HG03045 (cell line): Measurements from ENCODE around the gene AMH.

Experiments used
- ATAC-seq: cut with Tn5 transposase; IDR thresholded peaks from one replicate; pipeline ENCODE4 v1.9.1; 2021; ENCODE audit warnings: mild to moderate bottlenecking, moderate library complexity; ENCODE audit not compliant: unreplicated experiment

Gene AMH

DNA sequence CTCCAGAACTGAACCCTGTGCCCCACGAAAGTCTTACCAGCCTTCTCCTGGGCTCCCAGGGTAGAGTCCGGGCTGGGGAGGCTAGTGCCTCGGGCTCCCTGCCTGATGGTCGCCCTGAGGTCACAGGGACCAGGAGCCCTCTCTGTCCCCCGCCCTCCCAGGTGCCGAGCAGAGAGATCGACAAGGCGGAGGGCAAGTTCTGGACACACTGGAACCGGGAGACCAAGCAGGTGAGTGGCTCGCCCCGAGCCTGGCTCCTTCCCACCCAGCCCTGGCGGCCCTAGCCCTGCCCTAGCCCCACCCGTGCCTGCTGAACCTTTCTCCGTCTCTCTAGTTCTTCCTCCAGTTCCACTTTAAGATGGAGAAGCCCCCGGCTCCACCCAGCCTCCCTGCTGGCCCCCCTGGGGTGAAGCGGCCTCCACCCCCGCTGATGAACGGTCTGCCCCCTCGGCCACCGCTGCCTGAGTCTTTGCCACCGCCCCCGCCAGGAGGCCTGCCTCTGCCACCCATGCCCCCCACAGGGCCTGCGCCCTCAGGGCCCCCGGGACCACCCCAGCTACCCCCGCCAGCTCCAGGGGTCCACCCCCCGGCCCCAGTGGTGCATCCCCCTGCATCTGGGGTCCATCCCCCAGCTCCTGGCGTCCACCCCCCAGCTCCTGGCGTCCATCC lies 1.6 kb upstream of the AMH start:
- no peak for ATAC-seq

DNA sequence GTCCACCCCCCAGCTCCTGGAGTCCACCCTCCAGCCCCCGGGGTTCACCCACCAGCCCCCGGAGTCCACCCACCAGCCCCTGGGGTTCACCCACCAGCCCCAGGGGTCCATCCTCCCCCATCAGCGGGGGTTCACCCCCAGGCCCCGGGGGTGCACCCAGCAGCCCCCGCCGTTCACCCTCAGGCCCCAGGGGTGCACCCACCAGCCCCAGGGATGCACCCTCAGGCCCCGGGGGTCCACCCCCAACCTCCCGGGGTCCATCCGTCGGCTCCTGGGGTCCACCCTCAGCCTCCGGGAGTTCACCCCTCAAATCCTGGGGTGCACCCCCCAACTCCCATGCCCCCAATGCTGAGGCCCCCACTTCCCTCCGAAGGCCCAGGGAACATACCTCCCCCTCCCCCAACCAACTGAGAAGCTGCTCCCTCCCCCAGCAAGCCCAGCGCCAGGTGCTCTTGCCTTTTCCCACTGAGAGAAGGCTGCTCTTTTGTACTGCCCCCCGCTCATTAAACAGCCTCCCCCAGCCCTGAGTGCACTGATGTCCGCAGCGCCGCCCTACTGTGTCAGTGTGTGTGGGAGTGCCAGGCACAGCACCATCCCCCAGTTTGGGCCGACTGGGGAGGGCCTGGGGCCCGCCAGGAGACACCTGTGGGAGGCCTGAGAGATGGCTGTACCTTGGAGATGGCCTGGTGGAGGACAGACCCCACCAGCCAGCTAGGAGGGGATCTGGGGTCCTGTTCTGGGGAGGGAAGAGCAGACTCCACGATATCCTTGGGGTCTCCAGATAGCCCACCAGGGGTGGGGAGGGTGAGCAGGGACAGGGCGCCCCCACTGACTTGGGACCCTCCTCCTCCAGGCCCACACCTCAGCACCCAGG lies 750 bp upstream of the AMH start:
- ATAC-seq, result no peak

DNA sequence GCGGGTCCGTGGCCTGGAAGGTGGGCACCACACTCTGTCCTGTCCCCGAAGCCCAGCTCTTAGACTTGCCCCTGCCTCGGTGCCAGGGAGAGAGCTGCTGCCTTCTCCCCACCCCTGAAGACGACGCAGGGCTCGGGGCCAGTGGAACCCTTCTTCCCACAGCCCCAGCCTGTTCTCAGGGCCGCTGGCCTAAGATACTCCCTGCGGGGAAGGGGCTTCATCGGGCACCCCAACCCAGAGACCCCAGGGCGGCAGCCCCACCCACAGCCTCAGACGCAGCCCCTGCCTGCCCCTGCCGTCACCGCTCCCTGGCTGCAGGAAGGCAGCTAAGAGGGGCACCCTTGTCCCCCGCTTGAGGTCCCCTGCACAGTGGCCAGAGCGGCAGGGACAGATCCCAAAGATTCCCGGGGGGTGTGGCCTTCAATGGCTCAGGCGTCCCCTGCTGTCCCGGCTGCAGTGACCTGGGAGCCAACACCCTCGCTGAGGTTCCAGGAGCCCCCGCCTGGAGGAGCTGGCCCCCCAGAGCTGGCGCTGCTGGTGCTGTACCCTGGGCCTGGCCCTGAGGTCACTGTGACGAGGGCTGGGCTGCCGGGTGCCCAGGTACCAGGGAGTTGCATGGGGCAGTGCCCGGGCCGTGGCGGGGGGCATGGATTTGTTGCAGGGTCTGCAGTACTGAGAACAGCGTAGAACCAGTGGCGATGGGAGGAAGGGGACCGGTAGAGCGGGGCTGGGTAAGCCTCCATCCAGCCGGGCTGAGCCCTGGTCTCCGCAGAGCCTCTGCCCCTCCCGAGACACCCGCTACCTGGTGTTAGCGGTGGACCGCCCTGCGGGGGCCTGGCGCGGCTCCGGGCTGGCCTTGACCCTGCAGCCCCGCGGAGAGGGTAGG lies 1.0 kb downstream of the AMH start:
- no peak for ATAC-seq

DNA sequence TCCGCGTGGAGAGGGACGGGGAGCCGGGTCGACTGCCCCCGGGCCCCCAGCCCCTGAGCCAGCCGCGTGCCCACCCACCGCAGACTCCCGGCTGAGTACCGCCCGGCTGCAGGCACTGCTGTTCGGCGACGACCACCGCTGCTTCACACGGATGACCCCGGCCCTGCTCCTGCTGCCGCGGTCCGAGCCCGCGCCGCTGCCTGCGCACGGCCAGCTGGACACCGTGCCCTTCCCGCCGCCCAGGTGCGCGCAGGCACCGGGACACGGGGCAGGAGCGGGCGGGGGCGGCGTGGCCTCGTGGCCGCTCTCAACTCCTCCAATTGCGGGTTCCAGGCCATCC lies 1.6 kb downstream of the AMH start:
- no peak for ATAC-seq

DNA sequence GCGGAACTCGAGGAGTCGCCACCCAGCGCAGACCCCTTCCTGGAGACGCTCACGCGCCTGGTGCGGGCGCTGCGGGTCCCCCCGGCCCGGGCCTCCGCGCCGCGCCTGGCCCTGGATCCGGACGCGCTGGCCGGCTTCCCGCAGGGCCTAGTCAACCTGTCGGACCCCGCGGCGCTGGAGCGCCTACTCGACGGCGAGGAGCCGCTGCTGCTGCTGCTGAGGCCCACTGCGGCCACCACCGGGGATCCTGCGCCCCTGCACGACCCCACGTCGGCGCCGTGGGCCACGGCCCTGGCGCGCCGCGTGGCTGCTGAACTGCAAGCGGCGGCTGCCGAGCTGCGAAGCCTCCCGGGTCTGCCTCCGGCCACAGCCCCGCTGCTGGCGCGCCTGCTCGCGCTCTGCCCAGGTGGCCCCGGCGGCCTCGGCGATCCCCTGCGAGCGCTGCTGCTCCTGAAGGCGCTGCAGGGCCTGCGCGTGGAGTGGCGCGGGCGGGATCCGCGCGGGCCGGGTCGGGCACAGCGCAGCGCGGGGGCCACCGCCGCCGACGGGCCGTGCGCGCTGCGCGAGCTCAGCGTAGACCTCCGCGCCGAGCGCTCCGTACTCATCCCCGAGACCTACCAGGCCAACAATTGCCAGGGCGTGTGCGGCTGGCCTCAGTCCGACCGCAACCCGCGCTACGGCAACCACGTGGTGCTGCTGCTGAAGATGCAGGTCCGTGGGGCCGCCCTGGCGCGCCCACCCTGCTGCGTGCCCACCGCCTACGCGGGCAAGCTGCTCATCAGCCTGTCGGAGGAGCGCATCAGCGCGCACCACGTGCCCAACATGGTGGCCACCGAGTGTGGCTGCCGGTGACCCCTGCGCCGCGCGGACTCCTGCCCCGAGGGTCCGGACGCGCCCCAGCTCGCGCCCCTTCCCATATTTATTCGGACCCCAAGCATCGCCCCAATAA lies 2.3 kb downstream of the AMH start:
- no peak for ATAC-seq

DNA sequence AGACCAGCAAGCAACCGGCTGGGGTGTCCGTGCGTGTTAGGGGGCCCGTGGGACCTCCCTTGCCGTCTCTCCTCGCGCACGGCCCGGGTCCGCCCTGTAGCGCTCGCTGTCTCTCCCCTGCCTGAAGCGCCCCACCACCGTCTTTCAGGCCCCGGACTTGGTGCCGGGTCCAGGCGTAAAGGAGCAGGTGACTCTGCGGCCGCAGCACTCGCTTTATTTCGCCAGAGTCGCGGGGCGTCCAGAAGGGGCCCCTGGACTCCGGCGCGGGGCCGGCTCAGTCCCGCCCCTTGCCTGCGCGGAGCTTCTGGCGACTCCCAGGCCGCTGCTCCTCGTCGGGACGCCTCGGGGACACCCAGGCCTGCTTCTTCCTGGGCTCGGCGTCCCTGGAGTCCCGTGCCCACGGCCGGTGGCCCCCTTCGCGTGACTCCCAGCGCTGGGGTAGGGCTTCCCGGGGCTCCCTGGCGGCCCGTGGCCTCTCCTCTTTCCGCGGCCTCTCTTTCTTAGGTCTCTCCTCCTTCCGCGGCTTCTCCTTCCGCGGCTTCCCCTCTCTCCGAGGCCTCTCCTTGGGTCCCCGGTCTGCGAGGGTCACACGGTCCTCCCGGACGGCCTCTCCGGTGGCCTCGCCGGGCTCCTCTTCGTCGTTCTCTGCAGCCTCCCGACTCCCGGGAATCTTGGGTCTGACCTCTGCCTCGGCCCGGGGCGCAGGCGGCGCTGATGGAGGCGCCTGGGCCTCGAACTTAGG lies 3.1 kb downstream of the AMH start:
- ATAC-seq, result no peak

DNA sequence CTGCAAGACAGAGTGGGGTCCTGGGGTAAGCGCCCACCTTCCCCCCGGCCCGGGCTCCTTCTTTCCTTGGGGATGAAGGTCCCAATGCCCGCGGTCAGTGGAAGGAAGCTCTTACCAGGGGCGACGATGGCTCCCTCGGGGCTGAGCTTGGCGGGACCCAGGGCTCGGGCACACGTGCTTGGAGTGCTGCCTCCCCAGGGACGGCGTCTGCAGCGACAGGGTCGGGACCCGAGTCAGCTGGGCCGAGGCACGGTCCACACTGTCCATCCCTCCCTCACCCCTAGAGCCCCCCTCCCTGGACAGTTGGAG lies 3.6 kb downstream of the AMH start:
- ATAC-seq, result no peak

DNA sequence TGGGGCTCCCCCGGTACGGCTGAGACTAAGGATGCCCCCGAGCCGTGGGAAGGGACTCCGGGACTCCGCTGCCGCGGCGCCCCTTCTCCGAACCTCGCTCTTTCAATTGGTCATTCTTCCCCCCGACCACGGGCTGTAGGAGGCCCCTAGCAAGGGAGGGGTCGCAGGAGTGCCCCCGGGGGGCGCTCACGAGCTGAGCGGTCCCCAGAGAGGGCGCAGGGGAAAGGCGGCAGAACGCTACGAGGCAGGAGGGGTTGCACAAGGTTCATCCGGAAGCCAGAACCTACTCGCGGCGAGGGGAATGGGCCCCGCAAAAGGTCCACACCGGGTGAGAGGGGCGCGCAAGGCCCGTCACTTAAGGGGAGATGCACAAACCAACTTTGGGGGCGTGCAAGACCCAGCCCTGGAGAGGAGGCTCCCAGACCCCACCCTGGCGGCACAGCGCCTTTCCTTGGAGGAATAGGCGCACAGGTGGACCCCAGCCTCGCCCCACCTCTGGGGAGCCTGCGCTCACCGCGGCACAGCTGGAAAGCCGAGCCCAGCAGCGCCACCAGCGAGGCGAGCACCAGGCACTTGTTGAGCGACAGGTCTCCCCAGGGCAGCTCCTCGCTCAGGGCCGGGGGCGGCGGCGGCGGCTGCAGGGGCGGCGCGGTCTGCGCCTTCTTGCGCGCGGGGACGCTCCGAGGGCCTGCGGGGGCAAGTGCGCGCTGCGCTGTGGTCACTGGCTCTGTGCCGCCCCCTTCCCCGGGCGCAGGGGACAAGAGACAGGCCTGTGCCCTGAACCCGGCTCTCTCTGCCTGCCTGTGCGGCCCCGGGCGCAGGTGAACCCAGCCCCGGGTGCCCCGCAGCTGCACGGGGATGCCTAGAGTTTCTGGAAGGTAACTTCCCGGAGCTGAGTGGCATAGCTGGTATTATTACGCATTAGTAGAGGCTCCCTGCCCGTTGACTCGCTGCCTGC lies 4.3 kb downstream of the AMH start:
- no peak for ATAC-seq

DNA sequence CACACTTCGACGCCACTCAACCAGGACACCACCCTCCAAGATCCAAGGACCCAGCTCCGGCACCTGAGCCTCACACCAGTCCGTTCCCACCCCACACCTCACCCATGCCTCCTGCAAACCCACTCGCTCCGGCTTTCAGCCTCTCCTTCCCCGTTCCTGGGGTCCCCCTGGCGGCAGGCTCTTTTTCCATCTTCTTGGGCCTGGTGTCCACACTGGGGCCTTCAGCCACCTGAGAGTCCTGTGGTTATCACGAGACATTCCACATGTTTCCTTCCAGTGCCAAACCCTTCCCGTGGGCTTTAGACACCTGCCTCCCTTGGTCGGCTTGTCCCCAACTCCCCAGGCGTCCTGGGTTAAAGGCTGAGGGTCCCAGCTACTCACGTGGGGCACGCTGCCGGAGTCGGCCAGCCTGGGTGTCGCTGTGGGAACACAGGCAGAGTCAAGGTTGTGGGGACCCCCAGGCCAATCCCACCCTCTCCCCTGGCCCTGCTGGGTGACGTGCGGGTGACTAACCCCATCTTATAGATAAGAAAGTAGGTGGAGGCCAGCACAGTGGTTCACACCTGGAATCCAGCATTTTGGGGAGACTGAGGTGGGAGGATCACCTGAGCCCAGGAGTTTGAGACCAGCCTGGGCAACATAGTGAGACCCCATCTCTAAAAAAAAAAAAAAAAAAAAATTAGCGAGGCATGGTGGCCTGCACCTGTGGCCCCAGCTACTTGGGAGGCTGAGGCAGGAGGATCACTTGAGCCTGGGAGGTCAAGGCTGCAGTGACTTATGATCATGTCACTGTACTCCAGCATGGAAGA lies 5.1 kb downstream of the AMH start:
- no peak for ATAC-seq

DNA sequence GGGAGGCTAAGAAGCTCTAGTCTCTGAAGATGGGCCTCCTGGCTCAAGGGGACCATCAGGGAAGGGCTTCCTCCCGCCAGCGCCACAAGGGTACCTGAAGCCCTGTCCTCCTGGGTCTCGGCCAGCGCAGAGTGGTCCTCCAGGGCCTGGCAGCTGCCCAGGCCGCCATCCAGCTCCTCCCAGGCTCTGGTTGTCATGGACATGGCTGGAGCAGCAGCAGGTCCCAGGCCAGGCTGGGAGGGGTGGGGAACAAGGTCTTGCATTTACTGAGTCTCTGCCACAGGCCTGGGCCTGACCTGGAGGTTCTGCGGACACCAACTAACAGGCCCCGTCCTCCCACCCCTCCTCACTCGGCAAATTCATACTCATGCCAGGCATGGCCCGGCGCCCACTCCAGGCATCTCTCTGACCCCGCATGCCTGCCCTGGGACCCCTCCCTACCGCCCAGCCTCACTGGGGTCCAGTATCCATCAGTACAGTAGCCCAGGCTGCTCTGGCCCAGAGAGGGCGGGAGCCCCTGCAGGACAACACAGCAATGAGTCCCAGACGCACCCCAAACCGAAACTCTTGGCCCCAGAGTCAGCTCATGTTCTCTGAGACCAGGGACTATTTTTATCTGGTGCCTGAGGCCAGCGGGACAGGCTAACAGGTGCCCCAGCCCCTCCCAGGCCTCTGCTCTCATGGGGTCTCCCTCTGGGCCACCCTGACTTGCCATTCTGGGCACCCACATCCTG lies 6.2 kb downstream of the AMH start:
- no peak for ATAC-seq

DNA sequence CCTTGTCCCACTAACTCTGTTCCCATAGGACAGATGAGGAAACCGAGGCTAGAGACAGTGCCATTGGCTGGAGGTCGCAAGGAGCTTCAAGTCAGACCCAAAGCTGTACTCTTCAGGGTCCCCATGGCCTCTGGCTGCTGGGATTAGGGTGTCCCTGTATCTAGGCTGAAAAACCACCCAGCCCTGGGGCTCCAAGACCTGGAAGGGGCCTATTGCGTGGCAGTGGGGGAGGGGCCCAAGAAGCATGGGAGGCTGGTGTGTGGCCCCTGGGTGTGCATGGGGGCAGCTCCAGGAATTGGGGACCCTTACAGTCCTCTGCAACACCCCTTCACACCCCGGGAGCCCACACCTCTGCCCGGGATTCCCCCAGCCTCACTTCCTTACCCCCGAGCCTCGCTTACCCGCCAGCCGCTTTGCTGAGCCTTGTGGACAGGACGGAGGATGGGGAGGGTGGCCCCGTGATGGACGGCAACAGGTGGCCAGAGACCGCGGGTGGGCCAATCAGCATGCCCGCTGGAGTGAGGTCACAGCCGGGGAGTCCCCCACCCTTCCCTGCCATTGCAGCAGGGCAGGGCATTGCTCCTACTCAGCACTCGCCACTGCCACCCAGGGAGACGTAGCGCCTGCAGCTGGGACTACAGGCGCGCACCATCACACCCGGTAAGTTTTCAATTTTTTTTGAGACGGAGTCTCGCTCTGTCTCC lies 7.0 kb downstream of the AMH start, which contains the start of gene JSRP1:
Gene JSRP1 (minus strand): TSS at position 436 of the 704 bp plus-strand sequence. CDS start 1,103 bp downstream, outside the sequence.
- no peak for ATAC-seq

DNA sequence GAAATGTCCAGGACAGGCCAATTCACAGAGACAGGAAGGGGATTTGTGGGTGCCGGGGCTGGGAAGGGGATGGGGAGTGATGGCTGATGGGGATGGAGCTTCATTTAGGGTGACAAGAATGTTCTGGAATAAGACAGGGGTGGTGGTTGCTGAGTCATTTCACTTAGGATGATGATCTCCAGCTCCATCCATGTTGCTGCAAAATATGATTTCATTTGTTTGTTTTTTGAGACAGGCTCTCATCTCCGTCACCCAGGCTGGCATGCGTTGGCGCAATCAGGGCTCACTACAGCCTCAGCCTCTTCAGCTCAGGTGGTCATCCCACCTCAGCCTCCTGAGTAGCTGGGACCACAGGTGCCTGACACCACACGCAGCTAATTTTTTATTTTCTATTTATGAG lies 10.2 kb downstream of the AMH start:
- ATAC-seq, result no peak

DNA sequence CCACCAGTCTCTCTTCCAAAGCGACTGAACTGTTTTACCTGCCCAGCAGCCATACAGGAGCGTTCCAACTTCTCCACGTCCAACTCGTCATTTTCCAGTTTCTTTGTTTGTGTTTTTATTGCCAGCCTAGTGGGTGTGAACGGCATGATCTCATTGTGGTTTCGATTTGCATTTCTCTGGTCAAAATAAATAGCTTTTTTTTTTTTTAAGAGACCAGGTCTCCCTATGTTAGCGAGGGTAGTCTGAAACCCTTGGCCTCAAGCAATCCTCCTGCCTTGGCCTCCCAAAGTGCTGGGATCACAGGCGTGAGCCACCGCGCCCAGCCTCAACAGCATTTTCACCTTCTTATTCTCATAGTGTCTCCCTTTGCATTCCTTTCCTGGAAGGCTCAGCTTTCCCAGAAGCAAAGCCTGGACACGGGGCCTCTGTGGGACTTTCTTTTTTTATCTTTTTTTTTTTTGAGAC lies 11.2 kb downstream of the AMH start:
- no peak for ATAC-seq

DNA sequence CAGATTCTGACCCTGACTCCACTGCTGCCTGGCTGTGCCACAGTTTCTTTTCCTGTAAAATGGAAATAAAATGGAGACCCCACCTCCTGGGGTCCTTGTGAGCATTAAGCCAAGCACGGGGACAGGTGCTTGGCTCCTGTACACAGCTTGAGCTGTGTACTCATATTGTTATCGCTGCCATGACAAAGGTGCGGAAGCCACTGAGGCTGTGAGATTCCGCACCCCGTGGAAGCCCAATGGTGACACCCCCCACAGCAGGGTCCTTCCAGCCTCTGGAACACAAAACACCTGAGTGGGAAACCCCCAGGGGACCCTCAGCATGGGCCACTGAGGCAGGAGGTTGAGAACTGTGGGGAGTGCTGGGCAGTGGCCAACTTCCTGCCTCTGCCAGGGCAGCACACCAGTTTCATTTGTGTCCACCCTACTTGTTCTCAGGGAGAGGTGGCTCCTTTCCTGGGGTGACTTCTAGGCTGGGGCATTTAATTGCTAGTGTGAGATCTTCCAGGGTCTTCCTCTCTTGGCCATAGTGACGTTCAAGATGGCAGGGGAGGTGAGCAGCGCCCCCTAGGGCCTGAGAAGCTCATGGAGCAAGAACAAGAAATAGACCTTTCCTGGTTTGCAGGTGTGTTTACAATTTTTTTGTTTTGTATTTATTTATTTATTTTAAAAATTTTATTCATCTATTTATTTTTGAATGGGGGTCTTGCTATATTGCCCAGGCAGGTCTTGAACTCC lies 12.5 kb downstream of the AMH start:
- ATAC-seq, result no peak

DNA sequence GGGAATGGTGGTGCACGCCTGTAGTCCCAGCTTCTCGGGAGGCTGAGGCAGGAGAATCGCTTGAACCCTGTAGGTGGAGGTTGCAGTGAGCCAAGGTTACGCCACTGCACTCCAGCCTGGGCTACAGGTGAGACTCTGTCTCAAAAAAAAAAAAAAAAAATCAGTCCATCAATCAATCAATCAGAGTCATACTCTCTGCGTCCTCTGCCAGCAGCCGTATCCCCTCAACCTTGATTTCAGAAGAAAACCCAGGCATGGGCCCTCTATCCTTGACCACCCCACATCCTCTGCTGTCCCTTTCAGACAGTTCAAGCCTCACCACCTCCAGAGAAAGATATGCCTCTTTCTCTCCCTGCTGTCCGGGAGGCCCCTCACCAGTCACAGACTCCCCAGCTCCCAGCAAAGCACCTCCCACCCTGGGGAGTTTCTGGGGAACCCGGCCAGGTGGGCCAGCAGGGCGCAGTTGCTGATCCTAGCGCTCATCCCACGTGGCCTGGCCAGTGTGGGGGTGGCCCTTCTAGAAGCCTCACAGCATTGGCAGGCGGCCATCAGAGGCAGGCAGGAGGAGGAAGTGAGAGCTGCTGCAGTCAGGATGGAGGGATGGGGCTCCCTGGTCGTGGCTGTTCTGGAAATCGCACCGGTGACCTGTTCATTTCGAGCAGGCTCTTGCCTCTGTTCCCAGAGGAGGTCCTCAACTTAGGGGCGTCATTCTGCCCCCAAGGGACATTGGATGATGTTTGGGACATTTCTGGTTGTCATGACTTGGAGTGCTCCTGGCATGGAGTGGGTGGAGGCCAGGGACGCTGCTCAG lies 17.3 kb downstream of the AMH start:
- no peak for ATAC-seq
